ENCODE measurements around the gene RGL3. TPM values are rescaled to one million over a fixed set of nuclear protein-coding genes. Genes with fewer than 3 reads are reported as not detected.

RGL3 gene
- 1.4 to 2.8 TPM (median 1.9 TPM) in 5 replicates for total RNA-seq (2022; extraction: Qiagen RNA extraction)

DNA sequence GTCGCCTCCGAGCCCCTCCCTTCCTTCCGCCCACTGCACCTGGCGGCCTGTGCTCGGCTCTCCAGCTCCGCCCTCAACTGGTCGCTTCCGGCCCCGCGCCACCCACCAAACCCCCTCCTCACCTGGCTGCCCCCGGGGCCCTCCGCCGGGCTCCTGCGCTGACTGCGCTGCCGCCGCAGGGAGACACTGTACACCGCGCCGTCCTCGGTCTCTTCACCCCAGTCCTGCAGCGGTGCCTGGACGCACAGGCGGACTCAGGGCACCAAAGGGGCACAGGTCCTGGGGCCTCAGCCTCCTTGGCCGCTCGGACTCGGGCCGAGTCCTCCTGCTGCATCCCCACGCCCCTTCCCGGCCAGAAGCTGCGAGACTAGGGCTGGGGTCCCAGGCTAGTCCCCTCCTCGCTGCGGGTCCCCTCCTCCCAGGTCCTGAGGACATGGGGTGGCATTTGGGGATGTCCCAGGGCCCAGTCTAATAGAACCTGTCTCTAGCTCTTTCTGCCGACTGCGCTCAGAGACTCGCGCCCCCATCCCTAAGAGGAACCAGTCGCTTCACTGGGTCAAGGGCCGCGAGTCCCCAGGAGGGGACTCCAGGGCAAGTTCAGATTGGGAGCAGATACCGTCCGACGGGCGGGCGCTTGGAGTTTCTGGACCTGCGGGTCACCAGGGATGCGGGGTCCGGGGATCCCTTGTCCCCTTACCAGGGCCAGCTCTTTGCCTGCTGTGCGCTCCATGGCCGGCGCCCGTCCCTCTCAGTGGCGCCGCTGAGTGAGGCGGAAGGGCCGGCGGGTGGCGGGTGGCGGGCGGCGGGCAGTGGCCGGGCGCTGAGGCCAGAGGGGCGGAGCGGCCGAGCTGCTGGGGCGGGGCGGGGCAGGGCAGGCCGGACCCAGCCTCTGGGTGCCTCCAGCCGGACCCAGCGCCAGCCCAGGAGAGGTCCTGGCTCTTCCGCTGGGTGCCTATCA, at the start of gene RGL3:
Gene RGL3, minus strand, starts transcription at position 766 of the 958 bp plus-strand sequence. Its CDS starts 36 bp downstream, at position 730.

GRCh38 chr19:11435057-11435832, 16.1 kb upstream of the RGL3 start, which contains the start of the genes ODAD3 and PRKCSH:
TSS of gene ODAD3 (minus strand) at chr19:11435121. CDS start at chr19:11435016, 105 bp downstream.
TSS of gene PRKCSH (plus strand) at chr19:11435635. CDS start at chr19:11436118, 483 bp downstream.

DNA sequence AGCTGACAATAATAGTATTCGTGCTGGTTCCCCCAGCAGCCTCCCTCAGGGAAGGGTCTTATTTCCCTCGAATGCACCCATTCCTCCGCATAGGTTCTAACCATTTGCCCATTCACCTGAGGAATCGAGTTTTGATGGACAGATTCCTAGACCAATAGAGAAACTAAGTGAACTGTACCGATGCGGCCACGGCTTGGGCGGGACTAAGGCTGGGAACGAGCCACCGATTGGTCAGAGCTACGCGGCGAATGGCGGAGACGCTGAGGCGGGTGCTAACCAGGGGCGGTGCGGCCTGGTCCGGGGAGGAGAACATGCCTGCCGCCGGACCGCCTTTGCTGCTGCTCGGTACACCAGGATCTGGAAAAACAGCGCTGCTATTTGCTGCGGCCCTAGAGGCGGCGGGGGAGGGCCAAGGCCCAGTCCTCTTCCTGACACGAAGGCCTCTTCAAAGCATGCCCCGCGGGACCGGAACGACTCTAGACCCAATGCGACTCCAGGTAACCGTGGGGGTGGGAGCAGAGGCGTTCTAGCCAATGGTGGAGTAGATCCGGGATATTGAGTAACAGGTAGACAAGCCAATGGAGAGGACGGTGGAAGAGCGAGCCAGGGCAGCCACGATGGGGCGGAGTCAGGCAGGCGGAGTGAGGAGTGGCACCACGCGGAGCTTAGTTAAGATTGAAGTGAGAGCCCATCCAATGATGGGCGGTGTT, 44.5 kb downstream of the RGL3 start, which contains the start of gene SWSAP1:
Gene SWSAP1, plus strand, starts transcription at position 234 of the 710 bp plus-strand sequence. Its CDS starts 15 bp downstream, at position 249.

DNA sequence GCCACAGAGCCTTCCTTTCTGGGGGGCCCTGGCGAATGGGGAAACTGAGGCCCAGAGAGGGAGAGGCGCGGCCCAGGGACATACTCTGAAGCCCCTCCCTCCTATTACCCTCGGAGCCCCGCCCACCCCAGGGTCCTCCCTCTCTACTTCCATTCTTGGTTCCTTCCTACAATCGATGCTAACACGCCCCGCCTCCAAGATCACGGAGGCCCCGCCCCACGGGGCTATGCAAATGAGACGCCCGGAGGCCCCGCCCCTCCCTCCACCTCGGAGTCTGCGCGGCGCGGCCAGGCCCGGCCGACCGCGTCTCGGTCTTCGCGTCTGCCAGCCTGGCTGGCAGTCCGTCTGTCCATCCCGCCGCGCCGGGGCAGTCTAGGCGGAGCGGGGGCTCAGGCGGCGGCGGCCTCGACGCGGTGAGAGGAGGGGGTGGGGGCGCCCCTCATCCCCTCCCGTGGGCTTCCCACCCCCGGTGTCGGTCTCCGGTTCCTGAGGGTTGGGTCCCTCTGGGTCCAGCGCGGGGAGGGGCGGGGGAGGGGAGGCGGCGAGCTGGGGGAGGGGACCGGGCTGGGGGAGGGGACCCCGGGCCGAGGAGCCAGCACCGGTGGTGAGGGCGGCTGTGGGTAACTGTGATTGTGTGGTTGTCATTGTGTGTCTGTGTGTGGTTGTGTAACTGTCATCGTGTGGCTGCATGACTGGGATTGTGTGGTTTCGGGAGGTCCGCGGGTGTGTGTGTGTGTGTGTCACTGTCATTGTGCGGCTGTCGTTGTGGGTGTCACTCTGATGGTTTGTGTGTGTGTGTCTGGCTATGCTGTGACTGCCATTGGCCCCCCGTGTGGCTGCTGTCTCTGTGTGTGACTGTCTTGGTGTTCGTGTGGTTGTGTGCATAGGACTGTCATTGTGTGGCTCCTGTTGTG, 63.7 kb downstream of the RGL3 start, which contains the start of gene PLPPR2:
Gene PLPPR2, plus strand, starts transcription at position 273 of the 914 bp plus-strand sequence. CDS start 2,242 bp downstream, outside the sequence.

DNA sequence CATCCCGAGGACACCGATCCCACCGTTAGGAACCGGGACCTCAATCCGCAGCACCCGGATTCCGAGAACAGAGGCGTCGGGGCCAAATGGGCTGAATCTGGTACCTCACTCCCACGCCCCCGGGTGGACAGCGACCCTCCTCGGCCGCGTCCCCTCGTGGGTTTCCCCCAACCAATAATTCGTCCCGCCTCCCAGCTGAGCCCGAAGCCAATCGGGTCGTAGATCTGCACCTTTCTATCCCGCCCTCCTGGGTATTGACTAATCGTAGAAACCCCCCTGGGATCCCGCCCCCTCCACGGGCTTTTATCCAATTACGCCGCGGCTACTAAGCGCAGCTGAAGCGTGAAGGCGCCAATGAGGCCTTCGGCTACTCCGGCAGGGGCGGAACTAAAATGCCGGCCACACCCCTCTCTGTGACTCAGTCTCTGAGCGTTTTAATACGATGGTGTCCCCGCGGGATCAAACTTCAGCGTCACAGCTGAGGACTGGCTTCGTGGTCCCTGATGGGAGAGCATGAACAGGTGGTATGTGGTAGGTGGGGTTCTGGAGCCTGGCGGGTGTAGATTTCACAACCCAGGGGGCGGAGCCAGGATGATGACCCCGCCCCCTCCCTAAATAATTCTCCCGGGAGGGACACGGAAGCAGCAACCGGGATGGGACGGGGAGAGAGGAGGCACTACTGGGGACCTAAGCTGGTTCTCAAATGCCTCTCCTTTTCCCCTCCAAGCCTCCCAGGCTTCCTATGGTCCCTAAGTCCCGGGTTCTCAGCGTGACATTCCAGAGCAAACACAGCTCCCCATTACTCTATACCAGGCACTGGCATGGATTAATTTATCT, 72.8 kb downstream of the RGL3 start, which contains the start of the genes CCDC159 and TMEM205:
Gene CCDC159, plus strand, starts transcription at position 416 of the 837 bp plus-strand sequence. Its CDS starts 88 bp downstream, at position 504.
Gene TMEM205, minus strand, starts transcription at position 165 of the 837 bp plus-strand sequence. CDS start 649 bp downstream, outside the sequence.

Other genes starting within 250 kb of the RGL3 start
- 27.9 to 45.0 TPM (median 41.2 TPM) in 5 replicates for gene KANK2, start 221.8 kb downstream of the RGL3 start, total RNA-seq (2022; extraction: Qiagen RNA extraction)
- gene ANGPTL8, start 179.7 kb downstream of the RGL3 start, total RNA-seq (2022; extraction: Qiagen RNA extraction), result not detected in 5 replicates
- gene DOCK6, start 156.8 kb downstream of the RGL3 start, total RNA-seq (2022; extraction: Qiagen RNA extraction), result 7.6 to 10.7 TPM (median 8.8 TPM) in 5 replicates
- not detected in 5 replicates for gene TSPAN16, start 123.2 kb downstream of the RGL3 start, total RNA-seq (2022; extraction: Qiagen RNA extraction)
- gene RAB3D, start 79.7 kb downstream of the RGL3 start, total RNA-seq (2022; extraction: Qiagen RNA extraction), result 2.7 to 3.9 TPM (median 3.1 TPM) in 5 replicates
- gene TMEM205, start 73.0 kb downstream of the RGL3 start, total RNA-seq (2022; extraction: Qiagen RNA extraction), result 97.0 to 136 TPM (median 116 TPM) in 5 replicates
- gene CCDC159, start 72.8 kb downstream of the RGL3 start, total RNA-seq (2022; extraction: Qiagen RNA extraction), result 4.4 to 5.8 TPM (median 4.9 TPM) in 5 replicates
- gene PLPPR2, start 63.9 kb downstream of the RGL3 start, total RNA-seq (2022; extraction: Qiagen RNA extraction), result 8.5 to 10.8 TPM (median 10.6 TPM) in 5 replicates
- gene SWSAP1, start 44.6 kb downstream of the RGL3 start, total RNA-seq (2022; extraction: Qiagen RNA extraction), result 1.6 to 2.4 TPM (median 2.1 TPM) in 5 replicates
- 4.4 to 6.1 TPM (median 5.3 TPM) in 5 replicates for gene EPOR, start 35.0 kb downstream of the RGL3 start, total RNA-seq (2022; extraction: Qiagen RNA extraction)
- gene ODAD3, start 15.8 kb upstream of the RGL3 start, total RNA-seq (2022; extraction: Qiagen RNA extraction), result 1.1 to 1.5 TPM (median 1.3 TPM) in 5 replicates
- gene PRKCSH, start 16.3 kb upstream of the RGL3 start, total RNA-seq (2022; extraction: Qiagen RNA extraction), result 255 to 281 TPM (median 265 TPM) in 5 replicates
- gene ELAVL3, start 61.7 kb upstream of the RGL3 start, total RNA-seq (2022; extraction: Qiagen RNA extraction), result 0.02 to 0.10 TPM (median 0.05 TPM) in 5 replicates
- 3.7 to 5.6 TPM (median 5.0 TPM) in 5 replicates for gene ZNF653, start 86.5 kb upstream of the RGL3 start, total RNA-seq (2022; extraction: Qiagen RNA extraction)
- gene ECSIT, start 109.8 kb upstream of the RGL3 start, total RNA-seq (2022; extraction: Qiagen RNA extraction), result 26.6 to 34.8 TPM (median 33.6 TPM) in 5 replicates
- gene CNN1, start 119.5 kb upstream of the RGL3 start, total RNA-seq (2022; extraction: Qiagen RNA extraction), result 0.30 to 0.52 TPM (median 0.46 TPM) in 5 replicates
- gene ELOF1, start 139.9 kb upstream of the RGL3 start, total RNA-seq (2022; extraction: Qiagen RNA extraction), result 99.4 to 117 TPM (median 107 TPM) in 5 replicates
- 0.12 to 0.51 TPM (median 0.25 TPM) in 4 of 5 replicates, not detected in the other for gene ACP5, start 158.3 kb upstream of the RGL3 start, total RNA-seq (2022; extraction: Qiagen RNA extraction)
- 2.7 to 5.4 TPM (median 3.6 TPM) in 5 replicates for gene ZNF627, start 178.2 kb upstream of the RGL3 start, total RNA-seq (2022; extraction: Qiagen RNA extraction)